Stimulated activated naive B cell treated with anti-CD40 and anti-IgM and Interleukin-4, amounts not matched to agents 10 μg/mL and 1 μg/mL and 100 μg/mL, for 72 hours (primary cell): ENCODE data around the gene SLC6A6.

Experiments used
- ATAC-seq, 2 donors: fragments of 150-1000 bp; cut with Tn5 transposase; replicated peaks; 2 replicates each; pipeline ENCODE4 v1.10.0; 2021; ENCODE audit warnings: moderate library complexity in 1 of 2
- DNase-seq: peaks from one replicate; pipeline ENCODE4 v3.0.0; 2021
- H3K27ac Mint-ChIP-seq: one replicate; pipeline ENCODE4 v1.8.0; 2022; ENCODE audit warnings: mild to moderate bottlenecking, mixed read lengths
- H3K27me3 Mint-ChIP-seq, 2 donors: one replicate each; pipeline ENCODE4 v1.8.0; 2022; ENCODE audit warnings: mixed read lengths in 2 of 2
- H3K36me3 Mint-ChIP-seq, 2 donors: one replicate each; pipeline ENCODE4 v1.8.0; 2022; ENCODE audit warnings: mixed read lengths in 2 of 2, mild to moderate bottlenecking in 1 of 2
- H3K4me1 Mint-ChIP-seq, 2 donors: one replicate each; pipeline ENCODE4 v1.8.0; 2022; ENCODE audit warnings: mixed read lengths in 2 of 2, mild to moderate bottlenecking in 1 of 2
- H3K4me3 Mint-ChIP-seq, 2 donors: one replicate each; pipeline ENCODE4 v1.8.0; 2022; ENCODE audit warnings: mild to moderate bottlenecking in 2 of 2, mixed read lengths in 2 of 2, moderate library complexity in 1 of 2
- H3K9me3 Mint-ChIP-seq, 2 donors: one replicate each; pipeline ENCODE4 v1.8.0; 2022; ENCODE audit warnings: mixed read lengths in 2 of 2, mild to moderate bottlenecking in 1 of 2

Gene SLC6A6

GRCh38 chr3:14471016-14471415 lies 68.6 kb downstream of the SLC6A6 start:
- Mint-ChIP-seq H3K36me3 (peaks cover 47 to 63% of the 10 kb centered on the region in 2 donors), H3K27ac (no peak overlapping the region), H3K27me3 (no peaks in the 10 kb centered on the region), H3K9me3 (no peaks in the 10 kb centered on the region), H3K4me3 (no peak overlapping the region), H3K4me1 (peaks cover 10 to 16% of the 10 kb centered on the region in 2 donors)
- DNase-seq (no peak), ATAC-seq (no peak)

GRCh38 chr3:14471690-14472089 lies 69.3 kb downstream of the SLC6A6 start:
- Mint-ChIP-seq H3K27me3 (no peaks in the 10 kb centered on the region), H3K27ac (no peak overlapping the region), H3K9me3 (no peaks in the 10 kb centered on the region), H3K4me1 (peaks cover 10 to 16% of the 10 kb centered on the region in 2 donors), H3K36me3 (peaks cover 48 to 68% of the 10 kb centered on the region in 2 donors), H3K4me3 (no peak overlapping the region)
- ATAC-seq (no peak), DNase-seq (no peak)

- Mint-ChIP-seq H3K27ac (peak overlapping the region; percentile 42), H3K27me3 (no peaks in the 10 kb centered on the region), H3K4me1 (peaks cover 9 to 14% of the 10 kb centered on the region in 2 donors), H3K4me3 (peak overlapping the region in 1 of 2 donors; percentile 25), H3K9me3 (no peaks in the 10 kb centered on the region), H3K36me3 (peaks cover 57 to 76% of the 10 kb centered on the region in 2 donors)
- peak; percentile 10 for DNase-seq
- ATAC-seq: peak; percentile 77 to 82
Measured at GRCh38 chr3:14472471-14473351, 70.3 kb downstream of the SLC6A6 start.

- no peak for DNase-seq
- Mint-ChIP-seq H3K27ac (no peak overlapping the region), H3K4me3 (no peak overlapping the region), H3K4me1 (peaks cover 6 to 9% of the 10 kb centered on the region in 2 donors), H3K36me3 (peaks cover 58 to 76% of the 10 kb centered on the region in 2 donors), H3K9me3 (no peaks in the 10 kb centered on the region), H3K27me3 (no peaks in the 10 kb centered on the region)
- ATAC-seq: no peak
Measured at GRCh38 chr3:14473411-14473891, 71.0 kb downstream of the SLC6A6 start.

- ATAC-seq (no peak), DNase-seq (no peak)
- Mint-ChIP-seq H3K27me3 (no peaks in the 10 kb centered on the region), H3K27ac (no peak overlapping the region), H3K4me3 (peak overlapping the region in 1 of 2 donors; percentile 17), H3K4me1 (peaks cover 6 to 9% of the 10 kb centered on the region in 2 donors), H3K9me3 (no peaks in the 10 kb centered on the region), H3K36me3 (peaks cover 64 to 85% of the 10 kb centered on the region in 2 donors)
Measured at GRCh38 chr3:14474363-14475081, 72.1 kb downstream of the SLC6A6 start.

- DNase-seq (no peak), ATAC-seq (no peak)
- no peaks in the 10 kb centered on the region for H3K9me3 Mint-ChIP-seq
- no peak overlapping the region for H3K4me3 Mint-ChIP-seq
- H3K27me3 Mint-ChIP-seq: no peaks in the 10 kb centered on the region
- peaks cover 6 to 9% of the 10 kb centered on the region in 2 donors for H3K4me1 Mint-ChIP-seq
- peaks cover 57 to 86% of the 10 kb centered on the region in 2 donors for H3K36me3 Mint-ChIP-seq
- no peak overlapping the region for H3K27ac Mint-ChIP-seq
Measured at GRCh38 chr3:14475621-14476020, 73.2 kb downstream of the SLC6A6 start.

- no peak overlapping the region for H3K4me3 Mint-ChIP-seq
- H3K27me3 Mint-ChIP-seq: no peaks in the 10 kb centered on the region
- no peak overlapping the region for H3K27ac Mint-ChIP-seq
- no peak for ATAC-seq
- DNase-seq: no peak
- H3K9me3 Mint-ChIP-seq: no peaks in the 10 kb centered on the region
- H3K36me3 Mint-ChIP-seq: peaks cover 59 to 86% of the 10 kb centered on the region in 2 donors
- H3K4me1 Mint-ChIP-seq: peaks cover 6 to 9% of the 10 kb centered on the region in 2 donors
Measured at GRCh38 chr3:14476583-14477265, 74.3 kb downstream of the SLC6A6 start.

- H3K4me3 Mint-ChIP-seq: no peak overlapping the region
- no peaks in the 10 kb centered on the region for H3K9me3 Mint-ChIP-seq
- DNase-seq (no peak), ATAC-seq (no peak)
- peaks cover 1 to 2% of the 10 kb centered on the region in 2 donors for H3K4me1 Mint-ChIP-seq
- no peaks in the 10 kb centered on the region for H3K27me3 Mint-ChIP-seq
- peaks cover 55 to 83% of the 10 kb centered on the region in 2 donors for H3K36me3 Mint-ChIP-seq
- H3K27ac Mint-ChIP-seq: no peak overlapping the region
Measured at GRCh38 chr3:14477311-14477935, 75.0 kb downstream of the SLC6A6 start.

GRCh38 chr3:14478956-14479550 lies 76.6 kb downstream of the SLC6A6 start:
- DNase-seq (no peak), ATAC-seq (no peak)
- no peaks in the 10 kb centered on the region for H3K4me1 Mint-ChIP-seq
- peaks cover 54 to 78% of the 10 kb centered on the region in 2 donors for H3K36me3 Mint-ChIP-seq
- H3K4me3 Mint-ChIP-seq: no peak overlapping the region
- H3K9me3 Mint-ChIP-seq: no peaks in the 10 kb centered on the region
- H3K27ac Mint-ChIP-seq: peak overlapping the region; percentile 80
- no peaks in the 10 kb centered on the region for H3K27me3 Mint-ChIP-seq

- Mint-ChIP-seq H3K4me3 (no peak overlapping the region), H3K27ac (peak overlapping the region; percentile 80), H3K27me3 (no peaks in the 10 kb centered on the region), H3K9me3 (no peaks in the 10 kb centered on the region), H3K36me3 (peaks cover 54 to 78% of the 10 kb centered on the region in 2 donors), H3K4me1 (no peaks in the 10 kb centered on the region)
- ATAC-seq: no peak
- DNase-seq: no peak
Measured at GRCh38 chr3:14479591-14479990, 77.2 kb downstream of the SLC6A6 start.

GRCh38 chr3:14480207-14481017 lies 78.0 kb downstream of the SLC6A6 start:
- DNase-seq: no peak
- Mint-ChIP-seq H3K4me1 (no peaks in the 10 kb centered on the region), H3K27ac (no peak overlapping the region)

GRCh38 chr3:14481018-14481645 lies 78.7 kb downstream of the SLC6A6 start:
- H3K36me3 Mint-ChIP-seq: peaks cover 51 to 80% of the 10 kb centered on the region in 2 donors
- no peaks in the 10 kb centered on the region for H3K27me3 Mint-ChIP-seq
- no peak for DNase-seq
- no peak overlapping the region for H3K4me3 Mint-ChIP-seq
- ATAC-seq: no peak
- H3K9me3 Mint-ChIP-seq: no peaks in the 10 kb centered on the region
- no peak overlapping the region for H3K27ac Mint-ChIP-seq
- H3K4me1 Mint-ChIP-seq: no peaks in the 10 kb centered on the region

More at GRCh38 chr3:14480207-14481017, 78.0 kb downstream of the SLC6A6 start:
- no peak for ATAC-seq
- H3K27me3 Mint-ChIP-seq: no peaks in the 10 kb centered on the region
- no peaks in the 10 kb centered on the region for H3K9me3 Mint-ChIP-seq
- H3K36me3 Mint-ChIP-seq: peaks cover 56 to 82% of the 10 kb centered on the region in 2 donors
- no peak overlapping the region for H3K4me3 Mint-ChIP-seq
